SU-DHL-6 (cell line): Measurements from ENCODE around the gene AADACL4.
A peak's percentile ranks its signal among the peaks of the same experiment; 100 is the strongest.

Experiments
- H2AFZ ChIP-seq: fragments of 200-600 bp; sonication (generic); 2 replicates; pipeline ENCODE4 v1.6.1; 2014; ENCODE audit warnings: low read depth, mild to moderate bottlenecking, moderate library complexity, mixed read lengths, antibody characterized with exemption, low read length; ENCODE audit not compliant: severe bottlenecking
- H3F3A ChIP-seq: fragments of 200-600 bp; shearing (Covaris generic); 2 replicates; pipeline ENCODE4 v1.6.0; 2016; ENCODE audit warnings: antibody characterized with exemption, mild to moderate bottlenecking; ENCODE audit not compliant: insufficient read depth
- H3K27ac ChIP-seq: fragments of 200-600 bp; sonication (generic); 2 replicates; pipeline ENCODE4 v1.5.1; 2016; ENCODE audit warnings: low read depth, mild to moderate bottlenecking, low read length, moderate library complexity, mixed read lengths
- H3K27me3 ChIP-seq: fragments of 200-600 bp; sonication (generic), shearing (Covaris generic); 2 replicates; pipeline ENCODE4 v1.6.0; 2014; ENCODE audit warnings: mild to moderate bottlenecking, low read length
- H3K36me3 ChIP-seq: fragments of 200-600 bp; sonication (generic); 2 replicates; pipeline ENCODE4 v1.6.1; 2014; ENCODE audit warnings: mild to moderate bottlenecking, low read length, mixed read lengths
- H3K4me2 ChIP-seq: fragments of 300-600, 200-600 bp; shearing (Covaris generic), sonication (generic); 2 replicates; pipeline ENCODE4 v1.6.0; 2014; ENCODE audit warnings: low read length, low read depth, mild to moderate bottlenecking; ENCODE audit not compliant: poor library complexity, severe bottlenecking
- H3K4me3 ChIP-seq: fragments of 200-600 bp; sonication (generic); 2 replicates; pipeline ENCODE4 v1.5.1; 2014; ENCODE audit warnings: antibody characterized with exemption, low read length, mild to moderate bottlenecking, mixed read lengths; ENCODE audit not compliant: insufficient read depth, poor library complexity, severe bottlenecking
- H3K79me2 ChIP-seq: fragments of 200-600 bp; sonication (generic); 2 replicates; pipeline ENCODE4 v1.6.1; 2014; ENCODE audit warnings: mild to moderate bottlenecking, low read length, moderate library complexity; ENCODE audit not compliant: insufficient read depth
- H3K9ac ChIP-seq: fragments of 200-600 bp; sonication (generic); 2 replicates; pipeline ENCODE4 v1.7.0; 2014; ENCODE audit warnings: mild to moderate bottlenecking, low read length
- H3K9me2 ChIP-seq: fragments of 200-600 bp; sonication (generic); replicated peaks from 2 replicates; pipeline ENCODE4 v1.6.1; 2014; ENCODE audit warnings: low read length; ENCODE audit not compliant: insufficient read depth
- H3K9me3 ChIP-seq: fragments of 200-600 bp; sonication (generic); 2 replicates; pipeline ENCODE4 v1.6.1; 2014; ENCODE audit warnings: low read length, mixed read lengths; ENCODE audit not compliant: insufficient read depth
- H4K20me1 ChIP-seq: fragments of 200-600 bp; sonication (generic); 2 replicates; pipeline ENCODE4 v1.6.1; 2014; ENCODE audit warnings: low read depth, mild to moderate bottlenecking, antibody characterized with exemption, low read length, moderate library complexity, mixed read lengths
- EZH2phosphoT487 ChIP-seq: fragments of 200-600 bp; sonication (generic), shearing (Covaris generic); conservative IDR thresholded peaks from 2 replicates; pipeline ENCODE4 v1.6.1; 2018; ENCODE audit warnings: mild to moderate bottlenecking, antibody characterized with exemption, low read length, moderate library complexity, mixed read lengths
- TF ChIP-seq, protein P1 (sequence below): fragments of 200-600 bp; sonication (generic); IDR thresholded peaks from one replicate; pipeline ENCODE4 v1.5.1; 2017; ENCODE audit warnings: antibody characterized with exemption, mild to moderate bottlenecking, low read length, moderate library complexity; ENCODE audit not compliant: insufficient read depth, poor library complexity, severe bottlenecking

AADACL4 gene

DNA sequence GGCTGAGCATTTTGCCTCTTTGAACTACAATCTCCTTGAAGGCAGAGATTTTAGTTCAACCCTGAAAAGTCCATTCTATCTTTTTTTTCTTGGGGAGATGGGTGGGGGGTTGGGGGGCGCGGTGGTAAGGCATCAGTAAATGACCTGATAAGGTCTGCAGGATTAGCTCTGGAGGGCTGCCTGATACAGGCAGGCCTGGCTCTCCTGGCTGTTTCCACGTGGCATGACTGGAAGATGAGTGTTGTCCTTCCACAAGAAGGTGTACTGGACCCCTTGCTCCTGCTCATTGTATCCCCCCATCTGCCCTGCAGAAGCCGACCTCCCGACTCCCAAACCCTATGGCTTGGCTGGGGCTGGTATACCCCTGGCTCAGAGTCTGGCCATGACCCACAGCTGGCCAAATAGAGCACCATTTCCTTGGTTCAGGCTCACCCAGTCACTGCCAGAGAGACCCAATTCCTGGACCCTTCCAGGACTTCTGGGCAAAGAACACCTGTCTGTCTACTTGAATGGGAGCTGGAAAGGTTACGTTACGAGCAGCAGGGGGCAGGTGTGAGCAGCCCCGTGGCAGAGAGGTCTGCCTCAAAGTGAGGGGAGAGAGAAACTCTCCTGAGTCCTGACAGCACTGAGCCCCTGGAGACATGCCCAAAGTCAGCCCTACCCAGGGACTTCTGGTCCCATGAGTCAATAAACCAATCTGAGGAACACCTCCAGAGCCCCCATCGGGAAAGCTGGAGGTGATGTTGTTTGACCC is 42.8 kb upstream of the AADACL4 start:
- Histone ChIP-seq H3K27me3 (no peaks in the 10 kb centered on the region), H3K4me3 (no peak overlapping the region), H3K9ac (no peak overlapping the region), H3K36me3 (no peaks in the 10 kb centered on the region), H3K9me3 (no peaks in the 10 kb centered on the region), H2AFZ (no peak overlapping the region), H3K27ac (no peak overlapping the region), H4K20me1 (no peaks in the 10 kb centered on the region), H3K4me2 (no peak overlapping the region), H3K9me2 (no peaks in the 10 kb centered on the region), H3K79me2 (no peaks in the 10 kb centered on the region), H3F3A (no peaks in the 10 kb centered on the region)
- TF ChIP-seq, protein P1, sequence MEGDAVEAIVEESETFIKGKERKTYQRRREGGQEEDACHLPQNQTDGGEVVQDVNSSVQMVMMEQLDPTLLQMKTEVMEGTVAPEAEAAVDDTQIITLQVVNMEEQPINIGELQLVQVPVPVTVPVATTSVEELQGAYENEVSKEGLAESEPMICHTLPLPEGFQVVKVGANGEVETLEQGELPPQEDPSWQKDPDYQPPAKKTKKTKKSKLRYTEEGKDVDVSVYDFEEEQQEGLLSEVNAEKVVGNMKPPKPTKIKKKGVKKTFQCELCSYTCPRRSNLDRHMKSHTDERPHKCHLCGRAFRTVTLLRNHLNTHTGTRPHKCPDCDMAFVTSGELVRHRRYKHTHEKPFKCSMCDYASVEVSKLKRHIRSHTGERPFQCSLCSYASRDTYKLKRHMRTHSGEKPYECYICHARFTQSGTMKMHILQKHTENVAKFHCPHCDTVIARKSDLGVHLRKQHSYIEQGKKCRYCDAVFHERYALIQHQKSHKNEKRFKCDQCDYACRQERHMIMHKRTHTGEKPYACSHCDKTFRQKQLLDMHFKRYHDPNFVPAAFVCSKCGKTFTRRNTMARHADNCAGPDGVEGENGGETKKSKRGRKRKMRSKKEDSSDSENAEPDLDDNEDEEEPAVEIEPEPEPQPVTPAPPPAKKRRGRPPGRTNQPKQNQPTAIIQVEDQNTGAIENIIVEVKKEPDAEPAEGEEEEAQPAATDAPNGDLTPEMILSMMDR = peak; percentile 50
- TF ChIP-seq EZH2phosphoT487 = no peak

GRCh38 chr1:12601700-12602658 is 41.9 kb upstream of the AADACL4 start:
- no peak overlapping the region for H3K4me3 ChIP-seq
- H3K4me2 ChIP-seq = no peak overlapping the region
- H3K9ac ChIP-seq = no peak overlapping the region
- no peaks in the 10 kb centered on the region for H3K9me2 ChIP-seq
- no peaks in the 10 kb centered on the region for H3F3A ChIP-seq
- no peaks in the 10 kb centered on the region for H4K20me1 ChIP-seq
- no peaks in the 10 kb centered on the region for H3K9me3 ChIP-seq
- TF ChIP-seq EZH2phosphoT487 = no peak
- TF ChIP-seq, protein P1 = no peak
- H3K27ac ChIP-seq = no peak overlapping the region
- no peak overlapping the region for H2AFZ ChIP-seq
- H3K79me2 ChIP-seq = no peaks in the 10 kb centered on the region
- H3K27me3 ChIP-seq = no peaks in the 10 kb centered on the region
- no peaks in the 10 kb centered on the region for H3K36me3 ChIP-seq

DNA sequence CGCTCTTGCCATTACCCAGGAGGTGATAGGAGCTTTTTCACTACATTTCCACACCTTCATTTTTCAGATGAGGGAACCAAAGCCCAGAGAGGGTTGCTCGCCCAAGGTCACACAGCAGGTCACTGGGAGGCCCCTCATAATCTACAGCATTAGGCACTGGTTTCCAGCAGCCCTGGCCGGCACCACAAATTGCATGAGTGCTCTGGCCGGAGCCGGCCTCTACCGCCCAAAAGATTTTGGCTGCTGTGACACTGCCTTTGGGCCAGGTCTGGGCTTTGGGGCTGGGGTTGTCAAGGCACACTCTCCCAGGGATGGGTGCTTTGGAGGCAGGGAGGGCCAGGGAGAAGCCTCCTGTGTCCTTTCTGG is 41.2 kb upstream of the AADACL4 start:
- no peak overlapping the region for H2AFZ ChIP-seq
- H3K79me2 ChIP-seq = no peaks in the 10 kb centered on the region
- H3K9me2 ChIP-seq = no peaks in the 10 kb centered on the region
- H3F3A ChIP-seq = no peaks in the 10 kb centered on the region
- H3K27me3 ChIP-seq = no peaks in the 10 kb centered on the region
- no peak overlapping the region for H3K4me2 ChIP-seq
- H3K9ac ChIP-seq = no peak overlapping the region
- H3K9me3 ChIP-seq = no peaks in the 10 kb centered on the region
- no peak for TF ChIP-seq EZH2phosphoT487
- TF ChIP-seq, protein P1 = no peak
- H3K36me3 ChIP-seq = no peaks in the 10 kb centered on the region
- no peaks in the 10 kb centered on the region for H4K20me1 ChIP-seq
- no peak overlapping the region for H3K4me3 ChIP-seq
- no peak overlapping the region for H3K27ac ChIP-seq
